ENCODE data around the gene CDKN2B-AS1.
"Not testable (repeated sequence)": the region's sequence is repeated elsewhere in the genome, so short reads cannot be mapped to it uniquely, and the experiment has no call there.

The CDKN2B-AS1 gene
- total RNA-seq, result 1.1 to 17.8 (median 4.5) reads per million in 18 experiments

DNA sequence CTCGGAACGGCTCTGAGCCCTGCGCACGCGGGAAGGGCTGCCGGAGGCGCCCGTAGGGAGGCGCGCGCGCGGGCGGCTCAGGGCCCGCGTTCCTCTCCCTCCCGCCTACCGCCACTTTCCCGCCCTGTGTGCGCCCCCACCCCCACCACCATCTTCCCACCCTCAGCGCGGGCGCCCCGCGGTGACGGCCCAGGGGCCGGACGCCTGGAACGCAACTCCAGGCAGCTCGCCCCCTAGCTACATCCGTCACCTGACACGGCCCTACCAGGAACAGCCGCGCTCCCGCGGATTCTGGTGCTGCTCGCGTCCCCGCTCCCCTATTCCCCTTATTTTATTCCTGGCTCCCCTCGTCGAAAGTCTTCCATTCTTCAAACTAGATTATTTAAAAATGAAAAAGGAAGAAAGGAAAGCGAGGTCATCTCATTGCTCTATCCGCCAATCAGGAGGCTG is at the start of gene CDKN2B-AS1:
TSS of gene CDKN2B-AS1 (plus strand) at position 236 of the 450 bp plus-strand sequence.
- peak; percentile 46 to 54 for DNase-seq

DNA sequence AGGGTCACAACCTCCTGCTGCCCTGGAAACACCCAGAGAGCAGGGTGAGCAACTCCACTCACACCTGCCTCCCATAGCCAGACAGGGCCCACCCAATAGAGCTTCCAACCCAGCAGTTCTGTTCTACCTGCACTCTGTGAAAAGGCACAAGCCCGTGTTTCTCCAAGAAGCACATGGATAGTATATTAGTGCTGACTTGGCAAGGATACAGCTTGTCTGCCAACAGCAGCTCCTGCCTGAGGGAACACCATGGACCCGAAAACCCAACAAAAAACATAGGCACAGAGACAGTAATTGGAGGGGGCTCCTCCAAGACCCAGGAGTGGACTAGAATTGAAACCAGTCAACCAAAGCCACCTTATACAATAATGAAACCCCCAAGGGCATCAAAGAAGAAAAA is 49.0 kb upstream of the CDKN2B-AS1 start:
- DNase-seq, result no peak

- DNase-seq, result no peak
These were observed 35.8 kb upstream of the CDKN2B-AS1 start for GRCh38 chr9:21958833-21959232.

DNA sequence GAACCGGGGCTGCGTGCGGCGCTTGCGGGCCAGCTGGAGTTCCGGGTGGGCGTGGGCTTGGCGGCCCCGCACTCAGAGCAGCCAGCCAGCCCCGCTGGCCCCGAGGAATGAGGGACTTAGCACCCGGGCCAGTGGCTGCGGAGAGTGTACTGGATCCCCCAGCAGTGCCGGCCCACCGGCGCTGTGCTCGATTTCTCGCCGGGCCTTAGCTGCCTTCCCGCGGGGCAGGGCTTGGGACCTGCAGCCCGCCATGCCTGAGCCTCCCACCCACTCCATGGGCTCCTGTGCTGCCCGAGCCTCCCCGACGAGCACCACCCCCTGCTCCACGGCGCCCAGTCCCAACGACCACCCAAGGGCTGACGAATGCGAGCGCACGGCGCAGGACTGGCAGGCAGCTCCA is 35.3 kb upstream of the CDKN2B-AS1 start:
- not testable (repeated sequence) for DNase-seq

DNA sequence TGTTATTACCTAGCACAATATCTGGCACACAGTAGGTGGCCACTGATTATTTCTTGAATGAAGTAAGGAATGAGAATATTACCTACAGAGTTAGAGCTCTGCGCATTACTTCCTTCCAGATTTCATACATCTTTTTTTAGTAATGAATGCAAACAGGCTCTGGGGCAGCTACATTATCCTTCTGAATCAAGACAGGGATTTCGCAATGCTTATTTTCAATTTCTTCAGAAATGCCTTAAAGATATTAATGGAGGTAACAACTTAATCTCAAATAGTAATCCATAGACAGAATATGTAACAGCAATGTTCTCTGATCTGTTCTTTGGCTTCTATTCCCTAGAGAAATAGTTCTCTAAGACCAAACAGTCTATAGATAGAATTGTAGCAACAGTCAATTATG is 33.0 kb upstream of the CDKN2B-AS1 start:
- DNase-seq, result no peak

DNA sequence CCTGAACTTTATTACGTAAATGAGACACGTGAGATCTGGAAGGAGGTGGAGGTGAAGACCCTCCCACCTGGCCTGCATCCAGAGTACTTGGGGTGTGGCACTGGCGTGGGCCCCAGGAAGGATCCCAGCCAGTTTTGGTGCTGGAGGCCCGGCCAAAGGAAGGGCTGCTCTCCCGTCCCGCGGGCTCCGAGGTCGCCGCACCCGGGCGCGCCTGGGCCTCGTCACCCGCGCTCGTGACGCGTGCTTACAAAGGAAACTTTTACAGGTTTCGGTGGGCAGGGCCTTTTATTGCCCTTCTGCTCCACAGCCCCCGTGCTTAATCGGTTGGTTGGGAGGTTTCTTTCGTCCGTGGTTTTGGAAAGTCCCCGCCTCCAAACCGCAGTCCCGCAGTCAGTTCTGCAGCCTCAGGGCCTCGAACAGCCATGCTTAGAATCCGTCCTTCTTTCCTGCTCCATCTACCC is 29.6 kb upstream of the CDKN2B-AS1 start:
- DNase-seq, result peak in 1 of 2 donors; percentile 10

DNA sequence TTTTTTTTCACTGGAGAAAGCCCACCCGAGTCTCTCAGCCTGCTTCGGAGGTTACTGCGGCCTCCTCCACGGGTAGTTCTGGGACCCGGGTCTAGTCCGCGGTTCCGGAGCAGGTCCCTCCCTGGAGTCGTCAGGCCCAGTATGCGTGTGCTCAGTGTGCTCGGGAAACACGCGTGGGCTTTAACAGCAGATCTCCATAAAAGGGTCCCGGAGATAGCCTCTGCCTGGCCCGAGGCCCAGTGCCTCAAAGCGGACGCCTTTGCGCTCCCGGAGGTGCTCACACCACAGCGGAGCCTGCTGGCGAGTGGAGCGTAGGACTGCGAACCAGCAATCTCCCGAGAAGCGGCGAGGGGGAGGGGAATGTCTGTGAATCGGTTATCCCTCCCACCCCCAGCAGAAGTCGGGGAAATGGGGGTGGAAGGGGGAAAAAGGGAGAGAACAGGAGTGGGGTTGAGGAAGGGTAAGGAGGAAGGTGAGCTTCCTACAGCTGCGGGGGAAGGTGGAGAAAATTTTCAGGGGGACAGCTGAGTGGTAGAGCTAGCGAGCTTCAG is 29.1 kb upstream of the CDKN2B-AS1 start:
- peak; percentile 38 to 64 for DNase-seq

- DNase-seq, result no peak
These were observed 28.3 kb upstream of the CDKN2B-AS1 start for GRCh38 chr9:21966140-21966851.

DNA sequence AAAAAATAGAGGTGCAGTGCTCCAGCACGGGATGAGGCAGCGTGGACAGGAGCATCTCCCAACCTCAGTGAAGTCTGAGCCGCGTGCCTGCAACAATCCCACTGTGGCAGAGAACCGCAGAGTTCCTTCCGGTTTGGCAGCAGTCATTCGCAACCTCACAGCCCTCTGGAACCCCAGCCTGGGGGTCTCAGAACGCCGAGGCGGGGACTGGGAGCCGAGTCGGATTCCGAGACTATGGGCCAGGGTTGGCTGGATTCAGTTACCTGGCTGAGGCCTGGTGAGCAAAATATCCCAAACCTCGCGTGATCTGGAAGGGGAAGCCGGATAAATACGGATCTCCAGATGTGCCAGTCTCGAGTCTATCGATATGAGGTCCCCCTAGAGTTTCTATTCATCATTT is 27.4 kb upstream of the CDKN2B-AS1 start:
- no peak for DNase-seq

- peak in 1 of 2 donors; percentile 38 for DNase-seq
These were observed 26.9 kb upstream of the CDKN2B-AS1 start for GRCh38 chr9:21967702-21968101.

- DNase-seq, result no peak
These were observed 26.1 kb upstream of the CDKN2B-AS1 start for GRCh38 chr9:21968331-21969010.

- no peak for DNase-seq
These were observed 25.3 kb upstream of the CDKN2B-AS1 start for GRCh38 chr9:21969011-21969940.

GRCh38 chr9:21969951-21970799 is 24.4 kb upstream of the CDKN2B-AS1 start:
- DNase-seq, result peak; percentile 38 to 61

- peak; percentile 40 to 48 for DNase-seq
These were observed 23.6 kb upstream of the CDKN2B-AS1 start for GRCh38 chr9:21970800-21971640.

- no peak for DNase-seq
These were observed 22.2 kb upstream of the CDKN2B-AS1 start for GRCh38 chr9:21972361-21972760.

DNA sequence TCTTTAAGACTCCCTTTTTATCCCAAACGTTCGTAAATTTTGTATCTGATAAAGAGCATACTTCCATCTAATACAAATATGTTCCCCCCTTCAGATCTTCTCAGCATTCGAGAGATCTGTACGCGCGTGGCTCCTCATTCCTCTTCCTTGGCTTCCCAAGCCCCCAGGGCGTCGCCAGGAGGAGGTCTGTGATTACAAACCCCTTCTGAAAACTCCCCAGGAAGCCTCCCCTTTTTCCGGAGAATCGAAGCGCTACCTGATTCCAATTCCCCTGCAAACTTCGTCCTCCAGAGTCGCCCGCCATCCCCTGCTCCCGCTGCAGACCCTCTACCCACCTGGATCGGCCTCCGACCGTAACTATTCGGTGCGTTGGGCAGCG is 20.3 kb upstream of the CDKN2B-AS1 start:
- DNase-seq, result no peak

DNA sequence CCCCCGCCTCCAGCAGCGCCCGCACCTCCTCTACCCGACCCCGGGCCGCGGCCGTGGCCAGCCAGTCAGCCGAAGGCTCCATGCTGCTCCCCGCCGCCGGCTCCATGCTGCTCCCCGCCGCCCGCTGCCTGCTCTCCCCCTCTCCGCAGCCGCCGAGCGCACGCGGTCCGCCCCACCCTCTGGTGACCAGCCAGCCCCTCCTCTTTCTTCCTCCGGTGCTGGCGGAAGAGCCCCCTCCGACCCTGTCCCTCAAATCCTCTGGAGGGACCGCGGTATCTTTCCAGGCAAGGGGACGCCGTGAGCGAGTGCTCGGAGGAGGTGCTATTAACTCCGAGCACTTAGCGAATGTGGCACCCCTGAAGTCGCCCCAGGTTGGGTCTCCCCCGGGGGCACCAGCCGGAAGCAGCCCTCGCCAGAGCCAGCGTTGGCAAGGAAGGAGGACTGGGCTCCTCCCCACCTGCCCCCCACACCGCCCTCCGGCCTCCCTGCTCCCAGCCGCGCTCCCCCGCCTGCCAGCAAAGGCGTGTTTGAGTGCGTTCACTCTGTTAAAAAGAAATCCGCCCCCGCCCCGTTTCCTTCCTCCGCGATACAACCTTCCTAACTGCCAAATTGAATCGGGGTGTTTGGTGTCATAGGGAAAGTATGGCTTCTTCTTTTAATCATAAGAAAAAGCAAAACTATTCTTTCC is 19.7 kb upstream of the CDKN2B-AS1 start:
- DNase-seq, result peak; percentile 47 to 60

DNA sequence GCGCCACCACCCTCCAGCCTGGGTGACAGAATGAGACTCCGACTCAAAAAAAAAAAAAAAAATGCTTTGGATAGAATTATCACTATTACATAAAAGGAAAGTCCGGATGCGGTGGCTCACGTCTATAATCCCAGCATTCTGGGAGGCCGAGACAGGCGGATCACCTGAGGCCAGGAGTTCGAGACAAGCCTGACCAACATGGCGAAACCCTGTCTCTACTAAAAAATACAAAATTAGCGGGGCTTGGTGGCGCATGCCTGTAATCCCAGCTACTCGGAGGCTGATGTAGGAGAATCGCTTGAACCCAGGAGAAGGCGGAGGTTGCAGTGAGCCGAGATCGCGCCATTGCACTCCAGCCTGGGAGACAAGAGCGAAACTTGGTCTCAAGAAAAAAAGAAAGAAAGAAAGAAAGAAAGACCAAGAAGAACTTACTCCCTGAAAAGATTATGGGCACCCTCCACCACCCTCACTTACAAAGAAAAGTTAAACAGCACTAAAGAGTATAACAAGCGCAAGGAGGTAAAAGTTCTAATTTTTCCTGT is 18.2 kb upstream of the CDKN2B-AS1 start:
- DNase-seq, result no peak

GRCh38 chr9:21982391-21982790 is 12.2 kb upstream of the CDKN2B-AS1 start:
- no peak for DNase-seq
